Neuronal stem cell (in vitro differentiated cells): ENCODE data around the gene MBOAT1.

Experiments used
- DNase-seq: peaks from one replicate; pipeline ENCODE4 v3.0.0-alpha.2; 2013; ENCODE audit warnings: low spot score
- H2AFZ ChIP-seq: one replicate; pipeline ENCODE4 v1.6.1; 2013; ENCODE audit warnings: mild to moderate bottlenecking, low read length, inconsistent platforms
- H2AK5ac ChIP-seq: 2 replicates; pipeline ENCODE4 v1.6.1; 2013; ENCODE audit warnings: low read depth, mild to moderate bottlenecking, inconsistent platforms, low read length, moderate library complexity, mixed read lengths
- H2BK120ac ChIP-seq: 2 replicates; pipeline ENCODE4 v1.6.1; 2013; ENCODE audit warnings: low read depth, mild to moderate bottlenecking, inconsistent platforms, low read length, moderate library complexity, mixed read lengths
- H2BK12ac ChIP-seq: one replicate; pipeline ENCODE4 v1.6.1; 2013; ENCODE audit warnings: low read length, inconsistent platforms
- H2BK15ac ChIP-seq: 2 replicates; pipeline ENCODE4 v1.6.1; 2013; ENCODE audit warnings: mild to moderate bottlenecking, low read length, inconsistent platforms, mixed read lengths
- H2BK5ac ChIP-seq: one replicate; pipeline ENCODE4 v1.6.1; 2013; ENCODE audit warnings: inconsistent platforms, mild to moderate bottlenecking, low read length, moderate library complexity
- H3K14ac ChIP-seq: one replicate; pipeline ENCODE4 v1.6.1; 2013; ENCODE audit warnings: low read length, inconsistent platforms
- H3K18ac ChIP-seq: 2 replicates; pipeline ENCODE4 v1.6.1; 2013; ENCODE audit warnings: low read length, inconsistent platforms
- H3K23ac ChIP-seq: 2 replicates; pipeline ENCODE4 v1.6.1; 2013; ENCODE audit warnings: low read depth, mild to moderate bottlenecking, mixed read lengths, low read length, inconsistent platforms; ENCODE audit not compliant: poor library complexity
- H3K27ac ChIP-seq: replicated peaks from 3 replicates; pipeline ENCODE4 v1.5.1; 2013; ENCODE audit warnings: low read length, inconsistent platforms
- H3K27me3 ChIP-seq, 3 experiments: 2 replicates each; pipeline ENCODE4 v1.6.1; 2013; ENCODE audit warnings: low read length in 3 of 3, mild to moderate bottlenecking in 2 of 3, inconsistent platforms in 1 of 3, low read depth in 1 of 3, mixed read lengths in 1 of 3, moderate library complexity in 1 of 3; ENCODE audit not compliant: control insufficient read depth in 3 of 3, insufficient read depth in 3 of 3
- H3K36me3 ChIP-seq, 2 donors: replicated peaks in 1 of 2; 2 replicates each; pipeline ENCODE4 v1.6.1; 2013; ENCODE audit warnings: low read length in 2 of 2; ENCODE audit not compliant: control insufficient read depth in 2 of 2, insufficient read depth in 2 of 2
- H3K4ac ChIP-seq: 2 replicates; pipeline ENCODE4 v1.6.1; 2013; ENCODE audit warnings: inconsistent platforms, mild to moderate bottlenecking, low read length, moderate library complexity
- H3K4me1 ChIP-seq, 2 donors: 1 replicate in 1 of 2; 2 replicates in 1 of 2; pipeline ENCODE4 v1.6.1; 2013; ENCODE audit warnings: low read length in 2 of 2, low read depth in 1 of 2; ENCODE audit not compliant: control insufficient read depth in 2 of 2, insufficient read depth in 1 of 2
- H3K4me2 ChIP-seq: one replicate; pipeline ENCODE4 v1.6.1; 2013; ENCODE audit warnings: mild to moderate bottlenecking, low read length, inconsistent platforms; ENCODE audit not compliant: insufficient read depth, poor library complexity, severe bottlenecking
- H3K4me3 ChIP-seq, 2 donors: 2 replicates each; pipeline ENCODE4 v1.5.1; 2013; ENCODE audit warnings: low read length in 2 of 2, mild to moderate bottlenecking in 2 of 2, inconsistent platforms in 1 of 2, moderate library complexity in 1 of 2
- H3K79me1 ChIP-seq: one replicate; pipeline ENCODE4 v1.6.1; 2013; ENCODE audit warnings: low read depth, mild to moderate bottlenecking, inconsistent platforms, low read length, moderate library complexity
- H3K9ac ChIP-seq: one replicate; pipeline ENCODE4 v1.6.1; 2013; ENCODE audit warnings: mild to moderate bottlenecking, low read depth, low read length, inconsistent platforms; ENCODE audit not compliant: poor library complexity
- H3K9me3 ChIP-seq, 2 donors: replicated peaks in 1 of 2; 2 replicates each; pipeline versions ENCODE3 to v1.6.1; 2013; ENCODE audit warnings: low read length in 2 of 2, mild to moderate bottlenecking in 2 of 2, inconsistent platforms in 1 of 2, low read depth in 1 of 2, mixed read lengths in 1 of 2, moderate library complexity in 1 of 2; ENCODE audit not compliant: control insufficient read depth in 2 of 2, insufficient read depth in 1 of 2
- H4K8ac ChIP-seq: one replicate; pipeline ENCODE4 v1.6.1; 2013; ENCODE audit warnings: low read depth, mild to moderate bottlenecking, inconsistent platforms, low read length, moderate library complexity
- H4K91ac ChIP-seq: one replicate; pipeline ENCODE4 v1.6.1; 2013; ENCODE audit warnings: low read length, low read depth, mild to moderate bottlenecking, inconsistent platforms; ENCODE audit not compliant: poor library complexity
- WGBS, 2 donors: extraction: QIAGEN DNeasy Blood & Tissue Kit; methylation state at CpG; one replicate each; pipeline ENCODE4 v1.1.7; 2013; ENCODE audit warnings: missing lambda C conversion rate in 2 of 2, mixed read lengths in 1 of 2; ENCODE audit not compliant: insufficient read length in 2 of 2, insufficient replicate concordance in 1 of 2; ENCODE audit errors: extremely low coverage in 2 of 2; 5-methylcytosine and 5-hydroxymethylcytosine counted together

Gene MBOAT1

GRCh38 chr6:20159781-20160540 is 52.3 kb downstream of the MBOAT1 start:
- no peak overlapping the region for H2BK120ac ChIP-seq
- no peak overlapping the region for H2BK12ac ChIP-seq
- no peak overlapping the region for H3K18ac ChIP-seq
- H2BK15ac ChIP-seq, result no peak overlapping the region
- H2AFZ ChIP-seq, result no peak overlapping the region
- no peak overlapping the region for H2AK5ac ChIP-seq
- H4K8ac ChIP-seq, result no peak overlapping the region
- no peak overlapping the region for H3K27ac ChIP-seq
- H3K9me3 ChIP-seq, result peaks cover 0 to 4% of the 10 kb centered on the region in 2 donors
- H2BK5ac ChIP-seq, result no peak overlapping the region
- H3K4me1 ChIP-seq, result peaks cover 1 to 2% of the 10 kb centered on the region in 2 donors
- H3K14ac ChIP-seq, result no peak overlapping the region
- no peak overlapping the region for H3K4me2 ChIP-seq
- no CpG with 5 or more reads among the region's 5 CpGs for WGBS, 2 donors
- no peak for DNase-seq
- H3K23ac ChIP-seq, result no peak overlapping the region
- H3K4me3 ChIP-seq, result no peak overlapping the region
- H3K79me1 ChIP-seq, result no peaks in the 10 kb centered on the region
- no peak overlapping the region for H3K9ac ChIP-seq
- no peaks in the 10 kb centered on the region for H3K27me3 ChIP-seq
- no peaks in the 10 kb centered on the region for H3K36me3 ChIP-seq
- no peak overlapping the region for H3K4ac ChIP-seq
- H4K91ac ChIP-seq, result no peak overlapping the region

GRCh38 chr6:20159098-20159497 is 53.2 kb downstream of the MBOAT1 start:
- peaks cover 0 to 4% of the 10 kb centered on the region in 2 donors for H3K9me3 ChIP-seq
- H2BK120ac ChIP-seq, result no peak overlapping the region
- no peaks in the 10 kb centered on the region for H3K27me3 ChIP-seq
- H2AFZ ChIP-seq, result no peak overlapping the region
- peaks cover 1 to 2% of the 10 kb centered on the region in 2 donors for H3K4me1 ChIP-seq
- H3K9ac ChIP-seq, result no peak overlapping the region
- no peak overlapping the region for H2AK5ac ChIP-seq
- H3K4ac ChIP-seq, result no peak overlapping the region
- H3K14ac ChIP-seq, result no peak overlapping the region
- H3K27ac ChIP-seq, result no peak overlapping the region
- H4K91ac ChIP-seq, result no peak overlapping the region
- no peak overlapping the region for H3K4me3 ChIP-seq
- H2BK15ac ChIP-seq, result no peak overlapping the region
- WGBS, 2 donors, result no CpG with 5 or more reads among the region's 4 CpGs
- no peak overlapping the region for H3K23ac ChIP-seq
- DNase-seq, result no peak
- H3K4me2 ChIP-seq, result no peak overlapping the region
- H3K36me3 ChIP-seq, result no peaks in the 10 kb centered on the region
- no peak overlapping the region for H2BK12ac ChIP-seq
- H2BK5ac ChIP-seq, result no peak overlapping the region
- H3K79me1 ChIP-seq, result no peaks in the 10 kb centered on the region
- no peak overlapping the region for H3K18ac ChIP-seq
- no peak overlapping the region for H4K8ac ChIP-seq

GRCh38 chr6:20158676-20159075 is 53.6 kb downstream of the MBOAT1 start:
- no peak overlapping the region for H3K9ac ChIP-seq

GRCh38 chr6:20156824-20157223 is 55.4 kb downstream of the MBOAT1 start:
- no peaks in the 10 kb centered on the region for H3K79me1 ChIP-seq
- no peaks in the 10 kb centered on the region for H3K27me3 ChIP-seq
- peaks cover 0 to under 1% of the 10 kb centered on the region in 2 donors for H3K36me3 ChIP-seq
- H2AK5ac ChIP-seq, result no peak overlapping the region
- H3K9ac ChIP-seq, result no peak overlapping the region
- H3K23ac ChIP-seq, result no peak overlapping the region
- H3K14ac ChIP-seq, result no peak overlapping the region
- H3K4me1 ChIP-seq, result peaks cover 1 to 2% of the 10 kb centered on the region in 2 donors
- no peak overlapping the region for H2BK15ac ChIP-seq
- no CpG with 5 or more reads among the region's 2 CpGs for WGBS, 2 donors
- H4K8ac ChIP-seq, result no peak overlapping the region
- no peak overlapping the region for H3K4me2 ChIP-seq
- H2BK5ac ChIP-seq, result no peak overlapping the region
- no peak overlapping the region for H2BK12ac ChIP-seq
- no peak for DNase-seq
- H3K18ac ChIP-seq, result no peak overlapping the region
- H2AFZ ChIP-seq, result no peak overlapping the region
- H3K9me3 ChIP-seq, result peaks cover 0 to 4% of the 10 kb centered on the region in 2 donors
- no peak overlapping the region for H3K4ac ChIP-seq
- H3K27ac ChIP-seq, result no peak overlapping the region
- H4K91ac ChIP-seq, result no peak overlapping the region
- H3K4me3 ChIP-seq, result no peak overlapping the region
- no peak overlapping the region for H2BK120ac ChIP-seq

More at GRCh38 chr6:20158676-20159075, 53.6 kb downstream of the MBOAT1 start:
- H3K4me1 ChIP-seq, result peaks cover 1 to 2% of the 10 kb centered on the region in 2 donors
- no peak overlapping the region for H3K4me3 ChIP-seq
- H4K91ac ChIP-seq, result no peak overlapping the region
- H3K9me3 ChIP-seq, result peaks cover 0 to 4% of the 10 kb centered on the region in 2 donors
- H3K79me1 ChIP-seq, result no peaks in the 10 kb centered on the region
- no peak overlapping the region for H2AFZ ChIP-seq
- no peaks in the 10 kb centered on the region for H3K27me3 ChIP-seq
- H3K14ac ChIP-seq, result no peak overlapping the region
- H3K4ac ChIP-seq, result no peak overlapping the region
- no peak overlapping the region for H3K23ac ChIP-seq
- H4K8ac ChIP-seq, result no peak overlapping the region
- no peak overlapping the region for H2BK120ac ChIP-seq
- no peak overlapping the region for H2BK15ac ChIP-seq
- DNase-seq, result no peak
- H2BK12ac ChIP-seq, result no peak overlapping the region
- no peak overlapping the region for H3K27ac ChIP-seq
- no peak overlapping the region for H3K18ac ChIP-seq
- no peak overlapping the region for H3K4me2 ChIP-seq
- H2BK5ac ChIP-seq, result no peak overlapping the region
- WGBS, 2 donors, result no CpG with 5 or more reads among the region's 4 CpGs
- H2AK5ac ChIP-seq, result no peak overlapping the region
- H3K36me3 ChIP-seq, result no peaks in the 10 kb centered on the region
